SK-N-MC (cell line): Measurements from ENCODE around the gene IL13RA2.

Experiments
- DNase-seq: peaks from one replicate; pipeline ENCODE4 v3.0.0-alpha.2; 2011; ENCODE audit warnings: low read depth, low spot score
- H3K27ac ChIP-seq: fragments of 200-600 bp; sonication (generic); 2 replicates; pipeline ENCODE4 v1.5.1; 2016; ENCODE audit warnings: mixed run types
- H3K36me3 ChIP-seq: fragments of 200-600 bp; sonication (generic); 2 replicates; pipeline ENCODE4 v1.6.1; 2017; ENCODE audit warnings: antibody characterized with exemption, low read length, mixed read lengths; ENCODE audit not compliant: insufficient read depth
- H3K4me3 ChIP-seq: fragments of 200-600 bp; sonication (generic); 2 replicates; pipeline ENCODE4 v1.5.1; 2016
- H3K9ac ChIP-seq: fragments of 200-600 bp; sonication (generic); 2 replicates; pipeline ENCODE4 v1.8.0; 2017; ENCODE audit warnings: mixed run types, mixed read lengths; ENCODE audit not compliant: insufficient read length
- H3K9me3 ChIP-seq: fragments of 200-600 bp; sonication (generic); 2 replicates; pipeline ENCODE4 v1.6.1; 2017; ENCODE audit warnings: low read depth, mild to moderate bottlenecking, antibody characterized with exemption, low read length, moderate library complexity, mixed read lengths
- EZH2 ChIP-seq: fragments of 200-600 bp; sonication (generic); IDR thresholded peaks from one replicate; pipeline ENCODE4 v1.6.1; 2017; ENCODE audit warnings: antibody characterized with exemption
- FOXP2 ChIP-seq: optimal IDR thresholded peaks from 2 replicates; pipeline ENCODE3; 2011; ENCODE audit warnings: mild to moderate bottlenecking, moderate library complexity; ENCODE audit not compliant: insufficient read depth; ENCODE audit errors: extremely low read length, control extremely low read depth
- POLR2AphosphoS5 ChIP-seq: IDR thresholded peaks from 2 replicates; pipeline ENCODE4 v1.6.1; 2012; ENCODE audit warnings: mild to moderate bottlenecking, low read depth, low read length, borderline replicate concordance

IL13RA2 gene

DNA sequence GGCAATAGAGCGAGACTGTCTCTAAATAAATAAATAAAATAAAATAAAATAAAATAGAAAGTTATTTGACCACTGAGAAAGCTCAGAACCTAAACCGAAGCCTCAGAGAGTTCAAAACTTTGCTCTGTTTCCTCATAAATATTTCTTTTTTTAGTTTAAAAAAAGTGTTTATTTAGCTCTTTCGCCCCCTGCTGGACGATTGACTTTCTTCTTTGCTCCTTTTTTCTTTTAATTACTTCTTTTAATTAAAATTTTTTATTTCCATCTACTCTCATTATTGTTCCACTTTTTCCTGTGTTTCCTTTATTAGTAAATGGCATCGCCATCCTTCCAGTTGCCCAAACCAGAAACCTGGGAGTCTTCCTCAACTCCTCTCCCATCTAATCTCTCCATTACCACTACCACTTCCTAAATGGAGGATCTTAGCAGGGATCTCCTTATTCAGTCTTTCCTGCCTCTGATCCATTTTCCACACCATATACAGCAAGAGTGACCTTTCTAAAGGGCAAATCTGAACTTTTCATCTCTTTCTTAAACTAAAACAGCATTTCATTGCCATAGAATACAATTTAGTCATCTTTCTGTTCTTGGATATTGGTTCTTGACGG, 728 bp upstream of the IL13RA2 start:
- Histone ChIP-seq H3K9me3 (no peaks in the 10 kb centered on the region), H3K27ac (no peak overlapping the region), H3K4me3 (no peak overlapping the region), H3K36me3 (no peaks in the 10 kb centered on the region), H3K9ac (no peak overlapping the region)
- TF ChIP-seq POLR2AphosphoS5 (no peak), EZH2 (no peak), FOXP2 (no peak)
- no peak for DNase-seq

DNA sequence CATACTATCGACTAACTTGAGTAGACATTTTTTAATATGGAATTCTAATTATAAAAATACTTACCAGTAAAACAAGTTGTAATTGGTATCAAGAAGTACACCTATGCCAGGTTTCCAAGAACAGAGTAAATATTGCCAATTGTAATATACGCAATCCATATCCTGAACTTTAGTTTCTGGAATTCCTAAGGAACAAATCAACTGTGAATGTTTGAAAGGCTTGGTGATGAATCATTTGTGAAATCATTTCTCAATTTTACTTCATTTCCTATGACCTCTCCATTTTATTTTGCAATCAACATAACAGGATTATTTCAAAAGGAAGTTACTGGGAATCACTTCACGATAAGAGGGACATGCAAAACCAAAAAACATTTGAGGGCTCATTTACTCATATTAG, 3.7 kb downstream of the IL13RA2 start:
- Histone ChIP-seq H3K27ac (no peak overlapping the region), H3K9me3 (no peaks in the 10 kb centered on the region), H3K9ac (no peak overlapping the region), H3K4me3 (no peak overlapping the region), H3K36me3 (no peaks in the 10 kb centered on the region)
- no peak for DNase-seq
- TF ChIP-seq EZH2 (no peak), POLR2AphosphoS5 (no peak), FOXP2 (no peak)

DNA sequence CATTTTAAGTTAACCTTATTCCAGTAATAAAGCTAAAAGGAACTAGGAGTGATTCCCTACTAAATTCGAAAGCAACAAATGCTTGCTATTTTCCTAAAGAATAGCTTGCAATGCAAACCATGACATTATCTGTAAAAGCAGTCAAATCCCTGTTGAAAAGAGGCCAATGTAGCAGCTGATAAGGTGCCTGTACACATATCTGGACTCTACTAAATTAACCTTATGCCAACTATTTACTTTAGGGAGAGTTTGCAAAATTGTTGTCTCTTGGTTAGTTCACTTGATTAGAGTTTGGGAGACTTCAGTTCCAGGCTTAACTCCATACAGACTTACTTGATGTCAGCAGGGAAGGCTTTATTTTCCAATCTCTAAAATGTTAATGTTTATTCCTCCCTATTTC, 6.0 kb downstream of the IL13RA2 start:
- no peak overlapping the region for H3K9ac ChIP-seq
- H3K9me3 ChIP-seq: no peaks in the 10 kb centered on the region
- TF ChIP-seq FOXP2 (no peak), EZH2 (no peak), POLR2AphosphoS5 (no peak)
- H3K27ac ChIP-seq: no peak overlapping the region
- no peak for DNase-seq
- H3K36me3 ChIP-seq: no peaks in the 10 kb centered on the region
- H3K4me3 ChIP-seq: no peak overlapping the region

DNA sequence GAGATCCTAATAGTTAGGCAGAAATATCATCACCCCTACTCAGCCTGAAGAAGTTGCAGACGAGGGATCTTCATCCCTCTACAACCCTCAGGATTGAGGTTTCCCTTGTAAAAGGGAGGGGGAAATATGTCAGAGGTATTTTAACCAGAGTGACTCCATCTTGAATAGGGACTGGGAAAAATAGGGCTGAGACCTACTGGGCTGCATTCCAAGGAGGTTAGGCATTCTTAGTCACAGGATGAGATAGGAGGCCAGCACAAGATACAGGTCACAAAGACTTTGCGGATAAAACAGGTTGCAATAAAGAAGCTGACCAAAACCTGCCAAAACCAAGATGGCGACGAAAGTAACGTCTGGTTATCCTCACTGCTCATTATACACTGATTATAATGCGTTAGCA, 17.5 kb downstream of the IL13RA2 start:
- no peak for DNase-seq
- Histone ChIP-seq H3K36me3 (no peaks in the 10 kb centered on the region), H3K9me3 (no peaks in the 10 kb centered on the region), H3K4me3 (no peak overlapping the region), H3K27ac (no peak overlapping the region), H3K9ac (no peak overlapping the region)
- TF ChIP-seq POLR2AphosphoS5 (no peak), EZH2 (no peak), FOXP2 (no peak)

DNA sequence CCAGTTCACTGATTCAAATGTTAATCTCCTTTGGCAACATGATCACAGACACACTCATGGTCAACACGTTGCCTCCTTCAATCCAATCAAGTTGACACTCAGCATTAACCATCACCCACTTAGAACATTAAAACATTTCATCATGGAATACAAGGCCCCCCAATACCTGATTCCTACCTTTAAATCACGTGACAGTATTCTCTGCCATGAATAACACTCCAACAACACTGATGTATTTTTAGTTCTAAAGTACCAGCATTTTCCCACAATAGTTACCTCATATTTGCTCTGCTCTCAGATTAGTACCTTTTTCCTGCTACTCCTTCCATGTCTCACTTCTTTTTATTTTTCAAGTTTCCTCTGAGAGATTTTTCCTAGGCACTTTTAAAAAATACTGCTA, 19.6 kb downstream of the IL13RA2 start:
- DNase-seq: no peak
- Histone ChIP-seq H3K4me3 (no peak overlapping the region), H3K9me3 (no peaks in the 10 kb centered on the region), H3K9ac (no peak overlapping the region), H3K36me3 (no peaks in the 10 kb centered on the region), H3K27ac (no peak overlapping the region)
- TF ChIP-seq FOXP2 (no peak), POLR2AphosphoS5 (no peak), EZH2 (no peak)

DNA sequence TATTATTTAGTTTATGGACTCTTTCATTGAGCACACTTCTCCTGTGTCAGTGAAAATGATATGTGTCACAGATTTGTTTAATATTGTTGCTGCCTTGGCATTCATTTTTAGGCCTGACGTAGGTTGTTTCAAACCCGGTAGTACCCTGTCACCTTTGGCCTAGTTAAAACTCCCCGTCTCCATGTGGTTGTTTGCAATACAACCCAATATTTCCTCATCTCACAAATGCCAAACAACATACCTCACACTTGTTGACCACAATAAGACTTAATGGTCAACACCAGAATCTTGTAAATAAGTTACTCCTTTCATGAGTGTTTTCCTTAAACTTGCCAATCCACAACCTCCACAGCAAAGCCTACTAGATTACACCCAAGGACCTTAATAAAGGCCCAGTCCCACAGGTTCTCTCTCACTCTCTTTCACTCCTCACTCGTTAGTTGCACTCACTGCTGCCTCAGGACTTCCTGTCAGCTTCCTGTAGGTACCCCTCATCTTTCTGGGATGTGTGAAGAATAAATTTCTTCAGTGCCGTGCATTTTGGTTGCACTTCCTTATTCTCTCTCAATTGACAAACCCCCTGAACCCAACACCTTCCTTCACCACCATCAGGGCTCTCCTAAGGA, 31.3 kb downstream of the IL13RA2 start:
- Histone ChIP-seq H3K9me3 (no peaks in the 10 kb centered on the region), H3K9ac (no peak overlapping the region), H3K27ac (no peak overlapping the region), H3K4me3 (no peak overlapping the region), H3K36me3 (no peaks in the 10 kb centered on the region)
- no peak for DNase-seq
- no peak for TF ChIP-seq POLR2AphosphoS5
- TF ChIP-seq FOXP2: no peak
- no peak for TF ChIP-seq EZH2

DNA sequence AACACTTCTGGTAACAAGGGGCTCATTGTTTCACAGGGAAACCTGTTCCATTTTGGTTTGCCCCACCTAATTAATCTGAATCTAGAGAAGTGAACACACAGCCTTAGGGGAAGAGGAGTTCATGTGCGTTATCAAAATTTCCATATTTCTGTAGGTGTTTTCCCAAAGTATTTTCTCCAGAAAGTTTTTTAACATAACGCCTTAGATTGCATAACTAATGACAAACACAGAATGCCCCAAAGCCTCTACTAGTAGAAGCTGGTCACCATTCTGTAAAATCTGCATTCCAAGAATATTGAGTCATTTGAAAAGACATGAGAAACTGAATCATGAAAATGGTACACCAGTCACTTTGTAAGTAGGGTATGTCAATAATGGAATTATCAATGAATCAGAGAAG, 41.1 kb downstream of the IL13RA2 start:
- Histone ChIP-seq H3K36me3 (no peaks in the 10 kb centered on the region), H3K27ac (no peak overlapping the region), H3K4me3 (no peak overlapping the region), H3K9me3 (no peaks in the 10 kb centered on the region), H3K9ac (no peak overlapping the region)
- DNase-seq: no peak
- no peak for TF ChIP-seq EZH2
- no peak for TF ChIP-seq FOXP2
- TF ChIP-seq POLR2AphosphoS5: no peak

DNA sequence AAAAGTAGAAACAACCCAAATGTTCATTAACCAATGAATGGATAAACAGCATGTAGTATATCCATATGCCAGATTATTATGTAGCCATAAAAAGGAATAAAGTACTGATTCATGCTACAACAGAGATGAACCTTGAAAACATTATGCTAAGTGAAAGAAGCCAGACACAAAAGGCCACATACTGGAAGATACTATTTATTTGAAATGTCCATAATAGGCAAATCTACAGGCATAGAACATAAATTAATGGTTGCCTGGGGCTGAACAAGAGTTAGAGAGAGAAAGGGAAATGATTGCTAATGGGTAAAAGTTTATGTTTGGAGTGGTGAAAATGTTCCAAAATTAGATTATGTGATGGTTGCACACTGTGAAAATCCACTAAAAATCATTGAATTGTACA, 44.4 kb downstream of the IL13RA2 start:
- no peaks in the 10 kb centered on the region for H3K9me3 ChIP-seq
- H3K36me3 ChIP-seq: no peaks in the 10 kb centered on the region
- no peak for DNase-seq
- no peak overlapping the region for H3K9ac ChIP-seq
- H3K27ac ChIP-seq: no peak overlapping the region
- H3K4me3 ChIP-seq: no peak overlapping the region
- TF ChIP-seq EZH2 (no peak), POLR2AphosphoS5 (no peak), FOXP2 (no peak)

DNA sequence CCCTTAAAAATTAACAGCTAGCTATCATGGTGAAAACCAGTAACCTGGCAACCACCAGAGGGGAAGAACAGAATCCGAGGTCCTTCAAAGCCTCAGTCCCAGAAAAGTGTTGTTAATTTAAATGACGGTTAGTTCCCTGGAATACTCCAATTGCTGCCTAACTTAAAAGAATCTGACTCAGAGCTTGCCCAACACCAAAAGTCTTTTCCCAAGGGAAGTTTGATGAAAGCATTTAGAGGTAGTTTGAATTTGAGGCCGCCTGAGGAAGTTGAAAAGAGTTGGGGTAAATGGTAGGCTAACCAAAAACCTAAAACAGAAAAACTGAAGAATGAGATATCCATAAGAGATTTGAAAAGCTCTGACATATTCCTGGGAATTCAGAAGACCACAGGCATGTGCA, 46.6 kb downstream of the IL13RA2 start:
- H3K9me3 ChIP-seq: no peaks in the 10 kb centered on the region
- no peak overlapping the region for H3K4me3 ChIP-seq
- TF ChIP-seq POLR2AphosphoS5 (no peak), EZH2 (no peak), FOXP2 (no peak)
- no peak overlapping the region for H3K9ac ChIP-seq
- no peak overlapping the region for H3K27ac ChIP-seq
- no peak for DNase-seq
- no peaks in the 10 kb centered on the region for H3K36me3 ChIP-seq
